Muscle layer of colon (tissue), 2 donors: ENCODE data around the gene PCDHA1.
"Not testable (repeated sequence)": the region's sequence is repeated elsewhere in the genome, so short reads cannot be mapped to it uniquely, and the experiment has no call there.

ENCODE experiments used
- H3K27ac ChIP-seq: one replicate; pipeline ENCODE4 v1.7.0; 2013; ENCODE audit warnings: low read depth, mild to moderate bottlenecking, low read length, moderate library complexity
- H3K27me3 ChIP-seq, 2 donors: one replicate each; pipeline ENCODE4 v1.7.0; 2013; ENCODE audit warnings: low read length in 2 of 2, mild to moderate bottlenecking in 2 of 2; ENCODE audit not compliant: insufficient read depth in 2 of 2, control insufficient read depth in 1 of 2
- H3K36me3 ChIP-seq: one replicate; pipeline ENCODE4 v1.7.0; 2013; ENCODE audit warnings: mild to moderate bottlenecking, low read length; ENCODE audit not compliant: insufficient read depth
- H3K4me1 ChIP-seq: one replicate; pipeline ENCODE4 v1.7.0; 2013; ENCODE audit warnings: mild to moderate bottlenecking, low read length; ENCODE audit not compliant: insufficient read depth
- H3K4me3 ChIP-seq, 2 donors: one replicate each; pipeline ENCODE4 v1.7.0; 2013; ENCODE audit warnings: low read length in 2 of 2, low read depth in 1 of 2, mild to moderate bottlenecking in 1 of 2, moderate library complexity in 1 of 2
- H3K9ac ChIP-seq: one replicate; pipeline ENCODE4 v1.7.0; 2013; ENCODE audit warnings: low read length
- H3K9me3 ChIP-seq: one replicate; pipeline ENCODE4 v1.7.0; 2013; ENCODE audit warnings: mild to moderate bottlenecking, low read length
- donor health status: abdominal sarcoma.
- donor health status: Adenocarcinoma of cecum.

Gene PCDHA1

GRCh38 chr5:140840978-140841962, 55.3 kb downstream of the PCDHA1 start, which contains the start of gene PCDHA8:
Gene PCDHA8, plus strand, starts transcription at chr5:140841187. Its CDS starts 135 bp downstream, at chr5:140841322.
- H3K27me3 ChIP-seq = no peaks in the 10 kb centered on the region
- H3K36me3 ChIP-seq = no peaks in the 10 kb centered on the region
- no peak within 1 kb of the TSS for H3K4me3 ChIP-seq
- H3K9ac ChIP-seq = no peak within 1 kb of the TSS
- H3K9me3 ChIP-seq = no peaks in the 10 kb centered on the region
- H3K4me1 ChIP-seq = no peaks in the 10 kb centered on the region
- no peak within 1 kb of the TSS for H3K27ac ChIP-seq

DNA sequence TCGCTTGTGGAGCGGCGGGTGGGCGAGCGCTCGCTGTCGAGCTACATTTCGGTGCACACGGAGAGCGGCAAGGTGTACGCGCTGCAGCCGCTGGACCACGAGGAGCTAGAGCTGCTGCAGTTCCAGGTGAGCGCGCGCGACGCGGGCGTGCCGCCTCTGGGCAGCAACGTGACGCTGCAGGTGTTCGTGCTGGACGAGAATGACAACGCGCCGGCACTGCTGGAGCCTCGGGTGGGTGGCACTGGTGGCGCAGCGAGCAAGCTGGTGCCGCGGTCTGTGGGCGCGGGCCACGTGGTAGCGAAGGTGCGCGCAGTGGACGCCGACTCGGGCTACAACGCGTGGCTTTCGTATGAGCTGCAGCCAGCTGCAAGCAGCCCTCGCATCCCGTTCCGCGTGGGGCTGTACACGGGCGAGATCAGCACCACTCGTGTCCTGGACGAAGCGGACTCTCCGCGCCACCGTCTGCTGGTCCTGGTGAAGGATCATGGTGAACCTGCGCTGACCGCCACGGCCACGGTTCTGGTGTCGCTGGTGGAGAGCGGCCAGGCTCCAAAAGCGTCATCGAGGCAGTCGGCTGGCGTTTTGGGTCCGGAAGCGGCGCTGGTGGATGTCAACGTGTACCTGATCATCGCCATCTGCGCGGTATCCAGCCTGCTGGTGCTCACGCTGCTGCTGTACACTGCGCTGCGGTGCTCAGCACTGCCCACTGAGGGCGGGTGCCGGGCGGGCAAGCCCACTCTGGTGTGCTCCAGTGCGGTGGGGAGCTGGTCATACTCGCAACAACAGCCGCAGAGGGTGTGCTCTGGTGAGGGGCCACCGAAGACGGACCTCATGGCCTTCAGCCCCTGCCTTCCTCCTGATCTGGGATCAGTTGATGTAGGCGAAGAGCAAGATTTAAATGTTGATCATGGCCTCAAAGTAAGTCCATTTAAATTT, 57.1 kb downstream of the PCDHA1 start:
- Histone ChIP-seq H3K9ac (no peak overlapping the region), H3K9me3 (no peaks in the 10 kb centered on the region), H3K4me3 (no peak overlapping the region), H3K27me3 (no peaks in the 10 kb centered on the region), H3K27ac (no peak overlapping the region), H3K36me3 (no peaks in the 10 kb centered on the region), H3K4me1 (no peaks in the 10 kb centered on the region)

- not testable (repeated sequence) for H3K9ac ChIP-seq, H3K9me3 ChIP-seq, H3K36me3 ChIP-seq, H3K27ac ChIP-seq, H3K4me1 ChIP-seq, H3K4me3 ChIP-seq, H3K27me3 ChIP-seq
Observed at GRCh38 chr5:140848139-140849102, 62.5 kb downstream of the PCDHA1 start, which contains the start of gene PCDHA9. Gene PCDHA9, plus strand, starts transcription at chr5:140848382. Its CDS starts 114 bp downstream, at chr5:140848496.

GRCh38 chr5:140849831-140850634, 64.1 kb downstream of the PCDHA1 start:
- H3K36me3 ChIP-seq, H3K9me3 ChIP-seq, H3K27me3 ChIP-seq, H3K4me3 ChIP-seq, H3K4me1 ChIP-seq, H3K27ac ChIP-seq, H3K9ac ChIP-seq: not testable (repeated sequence)

GRCh38 chr5:140855772-140856674, 70.1 kb downstream of the PCDHA1 start, which contains the start of gene PCDHA10:
Gene PCDHA10, plus strand, starts transcription at chr5:140855897. Its CDS starts 152 bp downstream, at chr5:140856049.
- Histone ChIP-seq H3K27me3 (no peaks in the 10 kb centered on the region), H3K27ac (no peak within 1 kb of the TSS), H3K9me3 (peaks cover 4% of the 10 kb centered on the region), H3K4me1 (no peaks in the 10 kb centered on the region), H3K4me3 (no peak within 1 kb of the TSS), H3K9ac (no peak within 1 kb of the TSS), H3K36me3 (no peaks in the 10 kb centered on the region)

DNA sequence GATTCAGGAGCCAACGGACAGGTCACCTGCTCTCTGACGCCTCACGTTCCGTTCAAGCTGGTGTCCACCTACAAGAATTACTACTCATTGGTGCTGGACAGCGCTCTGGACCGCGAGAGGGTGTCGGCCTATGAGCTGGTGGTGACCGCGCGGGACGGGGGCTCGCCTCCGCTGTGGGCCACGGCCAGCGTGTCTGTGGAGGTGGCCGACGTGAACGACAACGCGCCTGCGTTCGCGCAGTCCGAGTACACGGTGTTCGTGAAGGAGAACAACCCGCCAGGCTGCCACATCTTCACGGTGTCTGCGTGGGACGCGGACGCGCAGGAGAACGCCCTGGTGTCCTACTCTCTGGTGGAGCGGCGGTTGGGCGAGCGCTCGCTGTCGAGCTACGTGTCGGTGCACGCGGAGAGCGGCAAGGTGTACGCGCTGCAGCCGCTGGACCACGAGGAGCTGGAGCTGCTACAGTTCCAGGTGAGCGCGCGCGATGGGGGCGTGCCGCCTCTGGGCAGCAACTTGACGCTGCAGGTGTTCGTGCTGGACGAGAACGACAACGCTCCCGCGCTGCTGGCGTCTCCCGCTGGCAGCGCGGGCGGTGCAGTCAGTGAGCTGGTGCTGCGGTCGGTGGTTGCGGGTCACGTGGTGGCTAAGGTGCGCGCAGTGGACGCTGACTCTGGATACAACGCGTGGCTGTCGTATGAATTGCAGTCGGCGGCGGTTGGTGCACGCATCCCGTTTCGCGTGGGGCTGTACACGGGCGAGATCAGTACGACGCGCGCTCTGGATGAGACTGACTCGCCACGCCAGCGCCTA, 71.4 kb downstream of the PCDHA1 start:
- H3K27ac ChIP-seq = no peak overlapping the region
- peaks cover 4% of the 10 kb centered on the region for H3K9me3 ChIP-seq
- no peaks in the 10 kb centered on the region for H3K36me3 ChIP-seq
- no peak overlapping the region for H3K4me3 ChIP-seq
- no peaks in the 10 kb centered on the region for H3K4me1 ChIP-seq
- no peak overlapping the region for H3K9ac ChIP-seq
- H3K27me3 ChIP-seq = no peaks in the 10 kb centered on the region

GRCh38 chr5:140857987-140858240, 72.0 kb downstream of the PCDHA1 start:
- H3K9ac ChIP-seq = no peak overlapping the region
- H3K4me1 ChIP-seq = no peaks in the 10 kb centered on the region
- no peaks in the 10 kb centered on the region for H3K27me3 ChIP-seq
- H3K27ac ChIP-seq = no peak overlapping the region
- H3K4me3 ChIP-seq = no peak overlapping the region
- H3K9me3 ChIP-seq = peaks cover 4% of the 10 kb centered on the region
- H3K36me3 ChIP-seq = no peaks in the 10 kb centered on the region

DNA sequence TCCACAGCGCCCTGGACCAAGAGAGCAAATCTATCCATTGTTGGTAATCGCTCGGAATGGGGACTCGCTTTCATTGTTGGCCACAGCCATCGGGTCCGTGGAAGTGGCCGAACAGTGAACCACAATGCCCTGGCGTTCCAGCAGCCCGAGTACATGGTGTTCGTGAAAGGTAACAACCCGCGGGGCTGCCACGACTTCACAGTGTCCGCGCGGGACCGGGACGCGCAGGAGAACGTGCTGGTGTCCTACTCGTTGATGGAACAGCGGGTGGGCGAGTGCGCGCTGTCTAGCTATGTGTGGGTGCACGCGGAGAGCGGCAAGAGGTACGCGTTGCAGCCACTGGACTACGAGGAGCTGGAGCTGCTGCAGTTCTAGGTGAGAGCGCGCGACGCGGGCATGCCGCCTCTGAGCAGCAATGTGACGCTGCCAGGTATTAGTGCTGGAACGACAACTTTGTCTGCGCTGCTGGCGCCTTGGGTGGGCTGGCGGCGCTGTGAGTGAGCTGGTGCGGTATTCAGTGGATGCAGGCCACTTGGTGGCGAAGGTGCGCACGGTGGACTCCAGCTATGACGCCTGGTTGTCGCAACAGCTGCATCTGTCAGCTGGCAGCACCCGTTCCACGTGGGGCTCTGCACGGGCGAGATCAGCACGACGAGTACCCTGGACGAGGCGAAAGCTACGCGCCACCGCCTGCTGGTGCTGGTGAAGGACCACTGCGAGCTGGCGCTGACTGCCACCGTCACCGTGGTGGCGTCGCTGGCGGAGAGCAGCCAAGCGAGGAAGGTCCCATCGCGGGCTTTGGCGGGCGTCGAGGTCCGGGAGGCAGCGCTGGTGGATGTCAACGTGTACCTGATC, 76.7 kb downstream of the PCDHA1 start:
- no peak overlapping the region for H3K4me3 ChIP-seq
- H3K36me3 ChIP-seq = no peaks in the 10 kb centered on the region
- H3K27me3 ChIP-seq = no peaks in the 10 kb centered on the region
- H3K9me3 ChIP-seq = peaks cover 4% of the 10 kb centered on the region
- no peaks in the 10 kb centered on the region for H3K4me1 ChIP-seq
- H3K9ac ChIP-seq = no peak overlapping the region
- no peak overlapping the region for H3K27ac ChIP-seq
